Keratinocyte (primary cell): ENCODE measurements around the gene TEKT3.

Source experiments
- EZH2 ChIP-seq: IDR thresholded peaks from one replicate; pipeline ENCODE4 v1.6.1; 2012; ENCODE audit warnings: inconsistent platforms, mild to moderate bottlenecking, low read length, moderate library complexity
- TF ChIP-seq, protein P1 (sequence below), 3 experiments: IDR thresholded peaks in 1 of 3; conservative IDR thresholded peaks in 1 of 3; optimal IDR thresholded peaks in 1 of 3; 2 replicates in 2 of 3; 3 replicates in 1 of 3; pipeline versions ENCODE3 to v1.5.1; 2011; ENCODE audit warnings: low read length in 3 of 3, mild to moderate bottlenecking in 3 of 3, moderate library complexity in 2 of 3, control low read depth in 1 of 3, inconsistent platforms in 1 of 3; ENCODE audit not compliant: insufficient read depth in 2 of 3; ENCODE audit errors: extremely low read depth in 1 of 3

DNA sequence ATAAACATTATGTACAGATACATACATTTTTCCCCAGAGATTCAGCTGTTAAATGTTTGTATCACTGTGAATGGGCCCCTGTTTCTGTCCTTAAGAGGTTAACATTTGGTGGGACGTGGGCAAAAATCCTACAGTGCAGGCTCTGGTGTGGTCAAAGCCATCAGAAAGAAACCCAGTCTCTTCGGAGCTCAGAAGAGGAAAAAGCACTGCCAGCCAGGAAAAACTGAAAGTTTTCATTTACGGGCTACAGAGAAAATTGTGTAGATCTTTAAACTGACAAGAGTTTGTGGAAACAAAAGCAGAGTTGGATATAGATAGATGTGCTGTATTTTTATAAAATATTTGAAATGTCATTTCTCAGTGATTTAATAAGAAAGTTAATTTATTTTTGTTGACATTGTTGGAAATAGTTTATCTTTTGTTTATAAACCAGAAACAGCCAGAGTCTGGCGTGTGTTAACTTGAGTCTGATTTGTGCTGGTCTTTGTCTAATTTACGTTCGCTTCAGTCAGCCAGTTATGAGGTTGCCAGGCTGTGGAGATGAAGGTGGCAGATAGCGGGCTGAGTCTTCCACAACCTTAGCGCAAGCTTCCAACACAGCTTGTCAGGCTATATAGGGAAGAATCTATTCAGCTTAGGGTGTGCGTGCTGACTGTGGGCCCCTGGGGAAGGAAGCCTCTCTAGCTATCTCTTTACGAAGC, 9.5 kb upstream of the TEKT3 start:
- TF ChIP-seq, protein P1, sequence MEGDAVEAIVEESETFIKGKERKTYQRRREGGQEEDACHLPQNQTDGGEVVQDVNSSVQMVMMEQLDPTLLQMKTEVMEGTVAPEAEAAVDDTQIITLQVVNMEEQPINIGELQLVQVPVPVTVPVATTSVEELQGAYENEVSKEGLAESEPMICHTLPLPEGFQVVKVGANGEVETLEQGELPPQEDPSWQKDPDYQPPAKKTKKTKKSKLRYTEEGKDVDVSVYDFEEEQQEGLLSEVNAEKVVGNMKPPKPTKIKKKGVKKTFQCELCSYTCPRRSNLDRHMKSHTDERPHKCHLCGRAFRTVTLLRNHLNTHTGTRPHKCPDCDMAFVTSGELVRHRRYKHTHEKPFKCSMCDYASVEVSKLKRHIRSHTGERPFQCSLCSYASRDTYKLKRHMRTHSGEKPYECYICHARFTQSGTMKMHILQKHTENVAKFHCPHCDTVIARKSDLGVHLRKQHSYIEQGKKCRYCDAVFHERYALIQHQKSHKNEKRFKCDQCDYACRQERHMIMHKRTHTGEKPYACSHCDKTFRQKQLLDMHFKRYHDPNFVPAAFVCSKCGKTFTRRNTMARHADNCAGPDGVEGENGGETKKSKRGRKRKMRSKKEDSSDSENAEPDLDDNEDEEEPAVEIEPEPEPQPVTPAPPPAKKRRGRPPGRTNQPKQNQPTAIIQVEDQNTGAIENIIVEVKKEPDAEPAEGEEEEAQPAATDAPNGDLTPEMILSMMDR (optimal IDR thresholded peaks at IDR 0.05 in 1 of 3, IDR thresholded peaks at IDR 0.05 in 1 of 3, conservative IDR thresholded peaks at IDR 0.05 in 1 of 3; ENCODE audit: extremely low read depth in 1 of 3, insufficient read depth in 2 of 3, low read length in 3 of 3) = no peak
- TF ChIP-seq EZH2 = no peak
